WTC11 (cell line): ENCODE results near the gene PARP14. TPM values are rescaled to one million over a fixed set of nuclear protein-coding genes. Genes with fewer than 3 reads are reported as not detected.

Experiments used
- GRHL2 ChIP-seq: fragments of 250-450 bp; sonication (Bioruptor Pico); IDR thresholded peaks from 2 replicates; pipeline ENCODE4 v1.8.0; 2022; ENCODE audit warnings: mild to moderate bottlenecking, moderate library complexity; ENCODE audit not compliant: insufficient replicate concordance, severe bottlenecking
- NR3C1 ChIP-seq: sonication (generic); formaldehyde crosslinking; conservative IDR thresholded peaks from 2 replicates; pipeline ENCODE4 v1.8.1; 2023; ENCODE audit warnings: low read depth, mild to moderate bottlenecking, missing genetic modification reagents
- total RNA-seq: library from RNA; stranded (reverse); gene quantifications from 3 replicates; pipeline ENCODE4 v1.2.3, GENCODE V29; 2021
- TF ChIP-seq, protein P1 (sequence below): fragments of 250-450 bp; sonication (Bioruptor Pico); IDR thresholded peaks from 2 replicates; pipeline ENCODE4 v2.1.2; 2022; ENCODE audit warnings: mild to moderate bottlenecking, moderate library complexity
- TF ChIP-seq, protein P2 (sequence below): sonication (generic); formaldehyde crosslinking; conservative IDR thresholded peaks from 2 replicates; pipeline ENCODE4 v1.8.1; 2023; ENCODE audit warnings: mild to moderate bottlenecking, low read depth, missing genetic modification reagents, moderate library complexity
- TF ChIP-seq, protein P3 (sequence below): fragments of 200-600 bp; IDR thresholded peaks from 2 replicates; pipeline ENCODE4 v1.8.0; 2022; ENCODE audit warnings: antibody characterized with exemption
- TF ChIP-seq, protein P4 (sequence below): sonication (generic); formaldehyde crosslinking; IDR thresholded peaks from 2 replicates; pipeline ENCODE4 v1.8.0; 2022; ENCODE audit warnings: mild to moderate bottlenecking, missing genetic modification reagents
- TF ChIP-seq, protein P5 (sequence below): sonication (generic); formaldehyde crosslinking; IDR thresholded peaks from 2 replicates; pipeline ENCODE4 v1.8.1; 2023; ENCODE audit warnings: mild to moderate bottlenecking, missing genetic modification reagents, borderline replicate concordance

PARP14 gene
- total RNA-seq, 1 experiment from 2014 or later = 15.9 TPM

DNA sequence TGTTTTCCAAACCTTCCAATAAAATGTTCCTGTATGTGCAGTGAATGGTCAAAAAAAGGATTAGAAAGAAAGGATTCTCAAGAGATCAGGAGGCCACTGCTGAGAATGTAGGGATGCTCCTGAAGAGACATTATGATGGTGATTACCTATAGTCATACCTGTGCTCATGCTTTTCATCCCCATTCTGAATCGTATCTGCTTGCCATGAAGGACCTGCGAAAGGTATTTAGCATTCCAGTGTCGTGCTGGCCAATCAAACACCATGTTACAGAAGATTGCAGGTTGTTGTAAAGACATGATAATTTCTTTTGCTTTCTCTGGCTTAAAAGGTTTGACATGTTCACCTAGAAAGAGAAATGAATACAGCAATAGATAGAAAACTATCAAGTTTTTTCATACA, 96.9 kb downstream of the PARP14 start (continued):
- TF ChIP-seq, protein P1, sequence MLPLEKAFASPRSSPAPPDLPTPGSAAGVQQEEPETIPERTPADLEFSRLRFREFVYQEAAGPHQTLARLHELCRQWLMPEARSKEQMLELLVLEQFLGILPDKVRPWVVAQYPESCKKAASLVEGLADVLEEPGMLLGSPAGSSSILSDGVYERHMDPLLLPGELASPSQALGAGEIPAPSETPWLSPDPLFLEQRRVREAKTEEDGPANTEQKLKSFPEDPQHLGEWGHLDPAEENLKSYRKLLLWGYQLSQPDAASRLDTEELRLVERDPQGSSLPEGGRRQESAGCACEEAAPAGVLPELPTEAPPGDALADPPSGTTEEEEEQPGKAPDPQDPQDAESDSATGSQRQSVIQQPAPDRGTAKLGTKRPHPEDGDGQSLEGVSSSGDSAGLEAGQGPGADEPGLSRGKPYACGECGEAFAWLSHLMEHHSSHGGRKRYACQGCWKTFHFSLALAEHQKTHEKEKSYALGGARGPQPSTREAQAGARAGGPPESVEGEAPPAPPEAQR (CRISPR knock-in tag) = no peak
- TF ChIP-seq, protein P2, sequence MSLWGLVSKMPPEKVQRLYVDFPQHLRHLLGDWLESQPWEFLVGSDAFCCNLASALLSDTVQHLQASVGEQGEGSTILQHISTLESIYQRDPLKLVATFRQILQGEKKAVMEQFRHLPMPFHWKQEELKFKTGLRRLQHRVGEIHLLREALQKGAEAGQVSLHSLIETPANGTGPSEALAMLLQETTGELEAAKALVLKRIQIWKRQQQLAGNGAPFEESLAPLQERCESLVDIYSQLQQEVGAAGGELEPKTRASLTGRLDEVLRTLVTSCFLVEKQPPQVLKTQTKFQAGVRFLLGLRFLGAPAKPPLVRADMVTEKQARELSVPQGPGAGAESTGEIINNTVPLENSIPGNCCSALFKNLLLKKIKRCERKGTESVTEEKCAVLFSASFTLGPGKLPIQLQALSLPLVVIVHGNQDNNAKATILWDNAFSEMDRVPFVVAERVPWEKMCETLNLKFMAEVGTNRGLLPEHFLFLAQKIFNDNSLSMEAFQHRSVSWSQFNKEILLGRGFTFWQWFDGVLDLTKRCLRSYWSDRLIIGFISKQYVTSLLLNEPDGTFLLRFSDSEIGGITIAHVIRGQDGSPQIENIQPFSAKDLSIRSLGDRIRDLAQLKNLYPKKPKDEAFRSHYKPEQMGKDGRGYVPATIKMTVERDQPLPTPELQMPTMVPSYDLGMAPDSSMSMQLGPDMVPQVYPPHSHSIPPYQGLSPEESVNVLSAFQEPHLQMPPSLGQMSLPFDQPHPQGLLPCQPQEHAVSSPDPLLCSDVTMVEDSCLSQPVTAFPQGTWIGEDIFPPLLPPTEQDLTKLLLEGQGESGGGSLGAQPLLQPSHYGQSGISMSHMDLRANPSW (CRISPR knock-in tag) = no peak
- TF ChIP-seq NR3C1 (CRISPR knock-in tag) (no peak), GRHL2 (CRISPR knock-in tag) (no peak)
- TF ChIP-seq, protein P3, sequence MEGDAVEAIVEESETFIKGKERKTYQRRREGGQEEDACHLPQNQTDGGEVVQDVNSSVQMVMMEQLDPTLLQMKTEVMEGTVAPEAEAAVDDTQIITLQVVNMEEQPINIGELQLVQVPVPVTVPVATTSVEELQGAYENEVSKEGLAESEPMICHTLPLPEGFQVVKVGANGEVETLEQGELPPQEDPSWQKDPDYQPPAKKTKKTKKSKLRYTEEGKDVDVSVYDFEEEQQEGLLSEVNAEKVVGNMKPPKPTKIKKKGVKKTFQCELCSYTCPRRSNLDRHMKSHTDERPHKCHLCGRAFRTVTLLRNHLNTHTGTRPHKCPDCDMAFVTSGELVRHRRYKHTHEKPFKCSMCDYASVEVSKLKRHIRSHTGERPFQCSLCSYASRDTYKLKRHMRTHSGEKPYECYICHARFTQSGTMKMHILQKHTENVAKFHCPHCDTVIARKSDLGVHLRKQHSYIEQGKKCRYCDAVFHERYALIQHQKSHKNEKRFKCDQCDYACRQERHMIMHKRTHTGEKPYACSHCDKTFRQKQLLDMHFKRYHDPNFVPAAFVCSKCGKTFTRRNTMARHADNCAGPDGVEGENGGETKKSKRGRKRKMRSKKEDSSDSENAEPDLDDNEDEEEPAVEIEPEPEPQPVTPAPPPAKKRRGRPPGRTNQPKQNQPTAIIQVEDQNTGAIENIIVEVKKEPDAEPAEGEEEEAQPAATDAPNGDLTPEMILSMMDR = no peak
- TF ChIP-seq, protein P4, sequence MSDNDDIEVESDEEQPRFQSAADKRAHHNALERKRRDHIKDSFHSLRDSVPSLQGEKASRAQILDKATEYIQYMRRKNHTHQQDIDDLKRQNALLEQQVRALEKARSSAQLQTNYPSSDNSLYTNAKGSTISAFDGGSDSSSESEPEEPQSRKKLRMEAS = no peak
- TF ChIP-seq, protein P5, sequence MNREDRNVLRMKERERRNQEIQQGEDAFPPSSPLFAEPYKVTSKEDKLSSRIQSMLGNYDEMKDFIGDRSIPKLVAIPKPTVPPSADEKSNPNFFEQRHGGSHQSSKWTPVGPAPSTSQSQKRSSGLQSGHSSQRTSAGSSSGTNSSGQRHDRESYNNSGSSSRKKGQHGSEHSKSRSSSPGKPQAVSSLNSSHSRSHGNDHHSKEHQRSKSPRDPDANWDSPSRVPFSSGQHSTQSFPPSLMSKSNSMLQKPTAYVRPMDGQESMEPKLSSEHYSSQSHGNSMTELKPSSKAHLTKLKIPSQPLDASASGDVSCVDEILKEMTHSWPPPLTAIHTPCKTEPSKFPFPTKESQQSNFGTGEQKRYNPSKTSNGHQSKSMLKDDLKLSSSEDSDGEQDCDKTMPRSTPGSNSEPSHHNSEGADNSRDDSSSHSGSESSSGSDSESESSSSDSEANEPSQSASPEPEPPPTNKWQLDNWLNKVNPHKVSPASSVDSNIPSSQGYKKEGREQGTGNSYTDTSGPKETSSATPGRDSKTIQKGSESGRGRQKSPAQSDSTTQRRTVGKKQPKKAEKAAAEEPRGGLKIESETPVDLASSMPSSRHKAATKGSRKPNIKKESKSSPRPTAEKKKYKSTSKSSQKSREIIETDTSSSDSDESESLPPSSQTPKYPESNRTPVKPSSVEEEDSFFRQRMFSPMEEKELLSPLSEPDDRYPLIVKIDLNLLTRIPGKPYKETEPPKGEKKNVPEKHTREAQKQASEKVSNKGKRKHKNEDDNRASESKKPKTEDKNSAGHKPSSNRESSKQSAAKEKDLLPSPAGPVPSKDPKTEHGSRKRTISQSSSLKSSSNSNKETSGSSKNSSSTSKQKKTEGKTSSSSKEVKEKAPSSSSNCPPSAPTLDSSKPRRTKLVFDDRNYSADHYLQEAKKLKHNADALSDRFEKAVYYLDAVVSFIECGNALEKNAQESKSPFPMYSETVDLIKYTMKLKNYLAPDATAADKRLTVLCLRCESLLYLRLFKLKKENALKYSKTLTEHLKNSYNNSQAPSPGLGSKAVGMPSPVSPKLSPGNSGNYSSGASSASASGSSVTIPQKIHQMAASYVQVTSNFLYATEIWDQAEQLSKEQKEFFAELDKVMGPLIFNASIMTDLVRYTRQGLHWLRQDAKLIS (CRISPR knock-in tag) = no peak

Other genes with a start within 250 kb of the PARP14 start
- gene KPNA1, start 165.9 kb upstream of the PARP14 start, total RNA-seq = 53.8 to 58.8 TPM (median 58.2 TPM) in 3 replicates
- 1.8 to 2.1 TPM (median 1.9 TPM) in 3 replicates for gene PARP9, start 116.5 kb upstream of the PARP14 start, total RNA-seq
- gene DTX3L, start 116.5 kb upstream of the PARP14 start, total RNA-seq = 4.4 to 4.9 TPM (median 4.6 TPM) in 3 replicates
- 0.15 to 0.39 TPM (median 0.37 TPM) in 3 replicates for gene PARP15, start 103.2 kb upstream of the PARP14 start, total RNA-seq
- gene HSPBAP1, start 113.0 kb downstream of the PARP14 start, total RNA-seq = 7.6 to 10.4 TPM (median 9.1 TPM) in 3 replicates
- 8.0 to 10.2 TPM (median 8.5 TPM) in 3 replicates for gene SLC49A4, start 114.2 kb downstream of the PARP14 start, total RNA-seq